Activated B cell treated with CpG ODN at 0.5 μM for 24 hours (primary cell): ENCODE results near the gene MYRIP. TPM values are rescaled to one million over a fixed set of nuclear protein-coding genes. Genes with fewer than 3 reads are reported as not detected.

Experiments
- ATAC-seq: fragments of 200-7000 bp; cut with Tn5 transposase; one replicate; pipeline ENCODE4 v1.10.0; 2021; ENCODE audit warnings: low read depth, mild to moderate bottlenecking, moderate library complexity
- CTCF ChIA-PET: fragments of 350-600 bp; sonication (Branson Sonifier 250); formaldehyde crosslinking; loops from one replicate; lab custom pipeline; 2021; ENCODE audit warnings: antibody characterized with exemption; lab: Charles Lee
- POLR2A ChIA-PET: fragments of 350-600 bp; sonication (Branson Sonifier 250); formaldehyde crosslinking; loops from one replicate; lab custom pipeline; 2021; ENCODE audit warnings: antibody characterized with exemption; lab: Charles Lee
- DNase-seq: peaks from one replicate; pipeline ENCODE4 v3.0.0; 2022
- H3K27ac Mint-ChIP-seq: one replicate; pipeline ENCODE4 v1.8.0; 2020; ENCODE audit warnings: mixed read lengths
- H3K27me3 Mint-ChIP-seq: one replicate; pipeline ENCODE4 v1.8.0; 2021; ENCODE audit warnings: mixed read lengths
- H3K36me3 Mint-ChIP-seq: one replicate; pipeline ENCODE4 v1.8.0; 2021; ENCODE audit warnings: low read depth, mixed read lengths
- H3K4me1 Mint-ChIP-seq: one replicate; pipeline ENCODE4 v1.8.0; 2021; ENCODE audit warnings: mixed read lengths
- H3K4me3 Mint-ChIP-seq: one replicate; pipeline ENCODE4 v1.8.0; 2020; ENCODE audit warnings: mild to moderate bottlenecking, mixed read lengths
- H3K9me3 Mint-ChIP-seq: one replicate; pipeline ENCODE4 v1.8.0; 2020; ENCODE audit warnings: mixed read lengths
- CTCF ChIP-seq: fragments of 200-600 bp; IDR thresholded peaks from one replicate; pipeline ENCODE4 v1.8.0; 2022; ENCODE audit warnings: antibody characterized with exemption, mild to moderate bottlenecking
- intact Hi-C: fragments of 100-400 bp; cut with micrococcal nuclease; formaldehyde crosslinking; loops from one replicate; pipeline ENCODE4 v1.15.1; 2024
- total RNA-seq: library from RNA; stranded (reverse); gene quantifications from 2 replicates; pipeline ENCODE4 v1.2.3, GENCODE V29; 2022

MYRIP gene
- total RNA-seq, 1 donor from 2014 or later, result 0.20 TPM

GRCh38 chr3:39920271-39920670, 110.9 kb downstream of the MYRIP start:
- no peaks in the 10 kb centered on the region for H3K4me1 Mint-ChIP-seq
- H3K36me3 Mint-ChIP-seq, result no peaks in the 10 kb centered on the region
- intact Hi-C loops, result no loop called here
- H3K27me3 Mint-ChIP-seq, result no peaks in the 10 kb centered on the region
- H3K27ac Mint-ChIP-seq, result no peak overlapping the region
- no peak overlapping the region for H3K4me3 Mint-ChIP-seq
- no peak for ATAC-seq
- no peak for TF ChIP-seq CTCF
- DNase-seq, result no peak
- ChIA-PET POLR2A (no interaction called here), CTCF (no interaction called here)
- peaks cover 5% of the 10 kb centered on the region for H3K9me3 Mint-ChIP-seq

GRCh38 chr3:39927479-39927878, 118.1 kb downstream of the MYRIP start:
- Mint-ChIP-seq H3K27ac (no peak overlapping the region), H3K9me3 (peaks cover 19% of the 10 kb centered on the region), H3K36me3 (no peaks in the 10 kb centered on the region), H3K27me3 (no peaks in the 10 kb centered on the region), H3K4me1 (no peaks in the 10 kb centered on the region), H3K4me3 (no peak overlapping the region)
- intact Hi-C loops, result no loop called here
- ATAC-seq, result no peak
- no peak for DNase-seq
- no peak for TF ChIP-seq CTCF
- POLR2A ChIA-PET, result no interaction called here
- CTCF ChIA-PET, result no interaction called here

- no peak for TF ChIP-seq CTCF
- H3K27me3 Mint-ChIP-seq, result peaks cover 3% of the 10 kb centered on the region
- no peaks in the 10 kb centered on the region for H3K4me1 Mint-ChIP-seq
- no peak overlapping the region for H3K4me3 Mint-ChIP-seq
- CTCF ChIA-PET, result no interaction called here
- POLR2A ChIA-PET, result no interaction called here
- ATAC-seq (no peak), DNase-seq (no peak)
- no peaks in the 10 kb centered on the region for H3K36me3 Mint-ChIP-seq
- peaks cover 3% of the 10 kb centered on the region for H3K9me3 Mint-ChIP-seq
- H3K27ac Mint-ChIP-seq, result no peak overlapping the region
- intact Hi-C loops, result no loop called here
These were observed 124.7 kb downstream of the MYRIP start for GRCh38 chr3:39933986-39934693.

- CTCF ChIA-PET, result no interaction called here
- Mint-ChIP-seq H3K36me3 (no peaks in the 10 kb centered on the region), H3K27me3 (peaks cover 3% of the 10 kb centered on the region), H3K9me3 (peaks cover 3% of the 10 kb centered on the region), H3K4me1 (no peaks in the 10 kb centered on the region), H3K4me3 (no peak overlapping the region), H3K27ac (no peak overlapping the region)
- no peak for TF ChIP-seq CTCF
- intact Hi-C loops, result no loop called here
- ATAC-seq, result no peak
- POLR2A ChIA-PET, result no interaction called here
- DNase-seq, result no peak
These were observed 125.3 kb downstream of the MYRIP start for GRCh38 chr3:39934696-39935095.

GRCh38 chr3:39935261-39935660, 125.9 kb downstream of the MYRIP start:
- TF ChIP-seq CTCF, result no peak
- intact Hi-C loops, result no loop called here
- H3K4me1 Mint-ChIP-seq, result no peaks in the 10 kb centered on the region
- H3K36me3 Mint-ChIP-seq, result no peaks in the 10 kb centered on the region
- no peak overlapping the region for H3K4me3 Mint-ChIP-seq
- no peak overlapping the region for H3K27ac Mint-ChIP-seq
- peaks cover 3% of the 10 kb centered on the region for H3K27me3 Mint-ChIP-seq
- CTCF ChIA-PET, result no interaction called here
- POLR2A ChIA-PET, result no interaction called here
- H3K9me3 Mint-ChIP-seq, result no peaks in the 10 kb centered on the region
- no peak for ATAC-seq
- no peak for DNase-seq
